Keratinocyte (primary cell): Measurements from ENCODE around the gene OSBPL1A.

Experiments used
- EZH2 ChIP-seq: IDR thresholded peaks from one replicate; pipeline ENCODE4 v1.6.1; 2012; ENCODE audit warnings: inconsistent platforms, mild to moderate bottlenecking, low read length, moderate library complexity
- TF ChIP-seq, protein P1 (sequence below), 3 experiments: IDR thresholded peaks in 1 of 3; conservative IDR thresholded peaks in 1 of 3; optimal IDR thresholded peaks in 1 of 3; 2 replicates in 2 of 3; 3 replicates in 1 of 3; pipeline versions ENCODE3 to v1.5.1; 2011; ENCODE audit warnings: low read length in 3 of 3, mild to moderate bottlenecking in 3 of 3, moderate library complexity in 2 of 3, control low read depth in 1 of 3, inconsistent platforms in 1 of 3; ENCODE audit not compliant: insufficient read depth in 2 of 3; ENCODE audit errors: extremely low read depth in 1 of 3

DNA sequence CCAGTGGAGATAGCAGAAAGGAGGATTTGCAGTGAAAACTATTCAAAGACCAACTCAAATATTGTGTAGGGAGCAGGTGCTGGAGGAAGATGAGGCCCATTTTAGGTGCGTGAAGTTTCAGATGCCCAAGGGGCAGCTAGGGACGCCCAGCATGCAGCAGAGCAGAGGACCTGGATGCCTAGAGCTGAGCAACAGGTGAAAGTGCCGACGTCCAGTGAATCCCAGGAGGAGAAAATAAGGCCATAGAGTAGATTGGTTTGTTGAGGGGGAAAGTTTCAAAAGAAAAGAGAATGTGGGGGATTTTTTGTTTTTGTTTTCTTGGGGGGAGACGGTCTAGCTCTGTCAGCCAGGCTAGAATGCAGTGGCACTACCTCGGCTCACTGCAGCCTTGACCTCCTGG is 53.1 kb downstream of the OSBPL1A start:
- TF ChIP-seq, protein P1, sequence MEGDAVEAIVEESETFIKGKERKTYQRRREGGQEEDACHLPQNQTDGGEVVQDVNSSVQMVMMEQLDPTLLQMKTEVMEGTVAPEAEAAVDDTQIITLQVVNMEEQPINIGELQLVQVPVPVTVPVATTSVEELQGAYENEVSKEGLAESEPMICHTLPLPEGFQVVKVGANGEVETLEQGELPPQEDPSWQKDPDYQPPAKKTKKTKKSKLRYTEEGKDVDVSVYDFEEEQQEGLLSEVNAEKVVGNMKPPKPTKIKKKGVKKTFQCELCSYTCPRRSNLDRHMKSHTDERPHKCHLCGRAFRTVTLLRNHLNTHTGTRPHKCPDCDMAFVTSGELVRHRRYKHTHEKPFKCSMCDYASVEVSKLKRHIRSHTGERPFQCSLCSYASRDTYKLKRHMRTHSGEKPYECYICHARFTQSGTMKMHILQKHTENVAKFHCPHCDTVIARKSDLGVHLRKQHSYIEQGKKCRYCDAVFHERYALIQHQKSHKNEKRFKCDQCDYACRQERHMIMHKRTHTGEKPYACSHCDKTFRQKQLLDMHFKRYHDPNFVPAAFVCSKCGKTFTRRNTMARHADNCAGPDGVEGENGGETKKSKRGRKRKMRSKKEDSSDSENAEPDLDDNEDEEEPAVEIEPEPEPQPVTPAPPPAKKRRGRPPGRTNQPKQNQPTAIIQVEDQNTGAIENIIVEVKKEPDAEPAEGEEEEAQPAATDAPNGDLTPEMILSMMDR (optimal IDR thresholded peaks at IDR 0.05 in 1 of 3, IDR thresholded peaks at IDR 0.05 in 1 of 3, conservative IDR thresholded peaks at IDR 0.05 in 1 of 3; ENCODE audit: extremely low read depth in 1 of 3, insufficient read depth in 2 of 3, low read length in 3 of 3): no peak
- TF ChIP-seq EZH2: no peak
